Ecto neural progenitor cell (in vitro differentiated cells): ENCODE measurements around the gene CCHCR1.

Experiments
- DNase-seq: peaks from one replicate; pipeline ENCODE4 v3.0.0-alpha.2; 2018; ENCODE audit warnings: low spot score

The CCHCR1 gene

GRCh38 chr6:31162463-31163165, 5.0 kb upstream of the CCHCR1 start:
- no peak for DNase-seq

GRCh38 chr6:31161216-31162126, 3.9 kb upstream of the CCHCR1 start:
- no peak for DNase-seq

GRCh38 chr6:31158863-31159855, 1.6 kb upstream of the CCHCR1 start:
- no peak for DNase-seq

- DNase-seq, result peak; percentile 99
Observed at GRCh38 chr6:31158140-31158862, 699 bp upstream of the CCHCR1 start, which contains the start of gene TCF19. Gene TCF19 (plus strand): TSS chr6:31158589. CDS start chr6:31159470, 881 bp downstream.

GRCh38 chr6:31156641-31157040, 961 bp downstream of the CCHCR1 start:
- DNase-seq, result no peak

GRCh38 chr6:31154436-31154835, 3.2 kb downstream of the CCHCR1 start:
- DNase-seq, result no peak

- DNase-seq, result no peak
Observed at GRCh38 chr6:31152781-31153180, 4.8 kb downstream of the CCHCR1 start.

GRCh38 chr6:31149827-31150447, 7.7 kb downstream of the CCHCR1 start:
- DNase-seq, result no peak

GRCh38 chr6:31145386-31145785, 12.2 kb downstream of the CCHCR1 start:
- no peak for DNase-seq

GRCh38 chr6:31144970-31145340, 12.6 kb downstream of the CCHCR1 start:
- DNase-seq, result no peak

- no peak for DNase-seq
Observed at GRCh38 chr6:31144296-31144969, 13.2 kb downstream of the CCHCR1 start.

GRCh38 chr6:31143148-31143547, 14.5 kb downstream of the CCHCR1 start:
- no peak for DNase-seq

GRCh38 chr6:31142361-31142761, 15.2 kb downstream of the CCHCR1 start:
- no peak for DNase-seq

GRCh38 chr6:31140643-31141042, 17.0 kb downstream of the CCHCR1 start:
- DNase-seq, result no peak

GRCh38 chr6:31139599-31139998, 18.0 kb downstream of the CCHCR1 start:
- DNase-seq, result no peak

- no peak for DNase-seq
Observed at GRCh38 chr6:31138982-31139381, 18.6 kb downstream of the CCHCR1 start, which contains the start of gene PSORS1C2. Gene PSORS1C2 (minus strand): TSS chr6:31139066. CDS start chr6:31139026, 40 bp downstream.

- no peak for DNase-seq
Observed at GRCh38 chr6:31135710-31136109, 21.9 kb downstream of the CCHCR1 start.

GRCh38 chr6:31132806-31133205, 24.8 kb downstream of the CCHCR1 start:
- no peak for DNase-seq

GRCh38 chr6:31131595-31131994, 26.0 kb downstream of the CCHCR1 start:
- DNase-seq, result no peak

GRCh38 chr6:31130751-31131150, 26.9 kb downstream of the CCHCR1 start:
- no peak for DNase-seq
